AML-193 (cell line): ENCODE results near the gene ZBTB46.

Experiments used
- DNase-seq, 2 experiments: peaks; one replicate each; lab custom pipeline; 2025; lab: John Stamatoyannopoulos, UW

Gene ZBTB46

GRCh38 chr20:63704749-63705117 is 126.3 kb downstream of the ZBTB46 start:
- no peak for DNase-seq

DNA sequence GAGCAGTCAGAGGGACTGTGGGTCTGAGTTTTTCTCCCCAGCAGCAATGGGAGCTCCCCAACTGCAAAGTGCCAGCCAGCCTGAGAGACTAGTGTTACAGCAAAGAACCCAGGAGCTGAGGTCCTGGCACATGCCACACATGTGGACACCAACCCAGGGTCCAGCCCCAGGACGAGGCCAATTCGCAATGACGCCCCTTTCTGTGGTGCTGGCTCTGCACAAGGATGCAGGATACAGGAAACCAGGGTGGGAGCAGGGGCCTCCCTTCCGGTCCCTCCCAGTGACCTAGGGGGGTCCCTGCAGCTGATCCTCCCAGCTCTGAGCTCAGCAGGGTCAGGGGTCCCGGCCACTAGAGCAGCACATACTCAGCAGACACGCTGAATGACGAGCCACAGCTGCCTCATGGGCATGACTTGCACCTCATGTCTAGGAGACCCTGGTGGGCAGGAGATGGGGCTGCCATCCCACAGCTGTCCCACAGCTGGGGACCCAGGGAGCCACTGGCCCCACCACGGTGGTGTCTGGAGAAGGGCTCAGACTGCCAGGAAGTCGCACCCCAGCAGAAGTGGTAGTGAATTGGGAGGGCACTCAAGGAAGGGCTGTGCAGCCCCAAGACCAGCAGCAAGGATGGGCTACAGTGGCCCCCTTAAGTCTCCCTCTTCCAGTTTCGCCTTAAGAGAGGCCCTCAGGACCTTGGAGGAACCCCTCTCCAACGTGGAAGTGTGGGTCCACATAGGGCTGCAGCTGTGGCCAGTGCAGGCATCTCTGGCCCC is 126.9 kb downstream of the ZBTB46 start:
- no peak for DNase-seq

DNA sequence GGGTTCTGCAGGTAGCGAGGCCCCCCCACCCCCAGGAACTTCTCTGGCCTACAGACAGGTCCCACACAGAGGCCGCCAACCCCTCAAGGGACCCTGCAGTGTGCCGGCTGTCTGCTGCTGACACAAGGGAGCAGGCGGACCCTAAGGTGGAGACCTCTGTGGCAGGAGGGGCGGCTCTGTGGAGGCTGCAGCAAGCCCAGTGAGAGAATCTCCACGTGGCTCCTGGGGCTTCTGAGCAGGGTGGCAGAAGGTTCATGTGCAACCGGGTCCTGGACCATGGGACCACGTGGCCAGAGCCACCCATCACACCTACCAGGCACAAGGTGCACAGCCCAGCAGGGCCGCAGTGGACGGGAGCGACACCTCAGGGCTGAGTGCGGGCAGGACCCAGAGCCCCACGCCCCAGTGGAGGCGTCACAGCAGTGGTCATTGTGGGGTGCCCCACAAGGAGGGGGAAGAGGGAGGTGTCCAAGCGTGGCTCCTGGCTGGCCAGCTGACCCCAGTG is 127.5 kb downstream of the ZBTB46 start:
- DNase-seq: no peak

DNA sequence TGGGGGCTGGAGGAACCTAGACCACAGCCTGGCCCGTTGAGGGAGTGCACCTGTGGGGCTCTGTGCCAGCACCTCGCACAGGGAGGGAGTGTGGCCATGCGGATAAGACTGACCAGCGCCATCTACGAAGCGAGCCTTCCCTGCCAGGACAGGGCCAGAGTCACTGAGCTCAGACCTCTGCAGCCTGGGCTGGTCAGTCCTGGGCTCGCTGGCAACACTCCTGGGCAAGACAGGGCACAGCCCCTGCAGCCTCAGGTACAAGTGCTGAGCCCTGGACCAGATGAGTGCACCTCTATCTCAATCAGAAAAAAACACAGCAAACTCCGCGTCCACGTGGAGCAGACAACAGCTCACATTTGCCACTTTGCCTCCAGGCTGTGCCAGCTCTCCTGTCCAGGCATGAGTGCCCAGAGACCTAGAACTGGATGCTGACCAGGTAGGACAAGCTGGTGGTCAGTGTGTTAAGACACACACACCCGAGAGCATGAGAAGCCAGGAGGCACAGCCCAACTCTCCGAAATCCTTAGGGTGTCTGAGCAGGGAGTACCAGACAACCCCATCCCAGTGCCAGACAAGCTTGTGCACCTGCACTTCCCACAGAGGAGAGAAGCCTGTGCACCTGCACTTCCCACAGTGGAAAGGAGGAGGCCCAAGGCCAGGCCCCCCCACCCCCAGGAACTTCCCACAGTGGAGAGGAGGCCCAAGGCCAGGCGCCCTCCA is 128.2 kb downstream of the ZBTB46 start:
- DNase-seq: no peak

DNA sequence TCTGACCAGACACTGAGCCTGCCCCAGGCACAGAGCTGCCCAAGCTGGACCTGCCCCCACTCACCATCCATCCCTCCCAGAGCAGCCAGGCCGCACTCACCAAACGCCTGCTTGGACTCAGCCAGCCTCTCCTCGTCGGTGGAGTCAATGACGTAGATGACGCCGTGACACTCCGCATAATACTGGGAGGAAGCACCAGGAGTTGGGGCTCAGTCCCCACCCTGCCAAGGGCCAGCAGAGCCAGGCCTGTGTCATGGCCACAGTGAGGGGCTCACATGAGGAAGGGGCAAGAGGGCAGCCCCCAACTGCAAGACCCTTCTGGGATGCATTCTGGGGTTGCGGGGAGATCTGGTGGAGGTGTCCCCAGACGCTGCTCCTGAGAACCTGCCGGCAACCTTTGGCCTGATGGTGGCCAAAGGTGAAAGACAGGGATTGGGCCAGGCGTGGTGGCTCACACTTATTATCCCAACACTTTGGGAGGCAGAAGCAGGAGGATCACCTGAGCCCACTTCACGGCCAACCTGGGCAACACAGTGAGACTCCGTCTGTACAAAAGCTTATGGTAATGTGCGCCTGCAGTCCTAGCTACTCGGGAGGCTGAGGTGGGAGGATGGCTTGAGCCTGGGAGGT is 128.9 kb downstream of the ZBTB46 start:
- no peak for DNase-seq

DNA sequence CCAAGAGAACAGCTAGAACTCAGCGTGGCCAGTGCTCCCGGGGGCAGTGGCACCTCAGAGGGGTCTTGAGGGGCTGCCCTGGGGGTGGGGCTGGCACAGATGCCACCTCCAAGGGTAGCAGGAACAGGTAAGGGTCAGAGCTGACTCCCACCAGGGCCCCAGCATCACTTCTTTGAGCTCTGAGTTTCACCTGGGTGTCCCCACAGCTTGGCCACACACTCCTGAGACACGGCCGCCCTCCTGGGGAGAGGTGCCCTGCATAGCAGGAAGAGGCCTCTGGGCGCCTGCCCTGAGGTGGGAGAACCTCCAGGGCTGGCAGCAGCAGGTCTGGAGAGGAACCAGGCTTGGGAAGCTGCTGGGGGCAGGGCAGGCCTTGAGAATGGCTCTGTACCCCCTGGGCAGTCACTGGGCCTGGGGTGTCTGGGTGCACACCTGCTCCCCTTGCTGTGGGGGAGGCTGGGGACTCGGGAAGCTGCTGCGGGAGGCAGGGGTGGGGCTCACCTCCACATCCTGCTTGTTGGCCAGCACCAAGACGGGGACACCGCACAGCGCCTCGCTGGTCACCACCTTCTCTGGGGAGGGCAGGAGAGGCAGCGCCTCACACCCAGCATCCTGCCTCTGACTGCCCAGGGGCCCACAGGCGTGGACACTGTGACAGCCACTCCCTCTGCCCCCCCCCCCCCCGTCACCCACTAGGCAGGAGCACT is 129.6 kb downstream of the ZBTB46 start:
- no peak for DNase-seq

GRCh38 chr20:63701051-63701328 is 130.1 kb downstream of the ZBTB46 start:
- no peak for DNase-seq

DNA sequence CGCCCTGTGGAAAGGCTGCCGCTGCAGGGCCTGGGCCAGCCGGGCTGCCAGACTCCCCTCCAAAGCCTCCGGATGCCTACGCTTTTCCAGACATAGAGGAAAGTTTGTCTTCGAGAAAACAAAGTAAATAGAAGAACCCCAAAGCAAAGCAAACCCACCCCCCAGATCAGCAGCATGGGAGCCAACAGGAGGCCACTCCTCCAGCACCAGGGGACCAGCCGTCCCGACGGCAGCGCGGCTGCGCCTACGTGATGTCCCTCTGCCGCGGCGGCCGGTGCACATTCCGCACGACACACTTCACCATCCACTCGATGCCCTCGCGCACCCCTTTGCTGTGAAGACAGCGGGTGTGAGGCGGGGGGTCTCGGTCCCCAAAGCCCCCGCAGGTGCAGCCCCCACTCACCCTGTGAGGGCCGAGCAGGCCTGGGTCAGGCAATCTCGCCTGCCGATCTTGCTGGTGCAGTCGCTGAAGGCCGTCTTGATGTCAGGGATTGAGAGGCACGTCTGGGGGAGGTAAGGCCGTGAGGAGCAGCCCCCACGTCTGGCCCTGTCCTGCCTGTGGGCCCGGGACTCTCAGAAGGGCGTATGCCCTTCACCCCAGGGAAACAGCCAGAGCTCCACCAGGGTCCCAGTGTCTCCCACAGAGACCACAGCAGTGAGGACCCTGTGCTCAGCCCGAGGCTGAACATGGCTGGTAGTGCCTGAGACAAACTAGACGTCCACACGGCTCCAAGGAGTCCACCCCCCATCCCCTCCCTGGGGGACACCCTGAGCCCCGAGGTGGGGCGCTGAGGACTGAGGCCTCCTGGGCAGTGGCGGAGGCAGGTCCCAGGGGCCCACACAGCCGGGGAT is 130.6 kb downstream of the ZBTB46 start:
- DNase-seq: no peak

- DNase-seq: no peak
Observed at GRCh38 chr20:63699466-63700198, 131.4 kb downstream of the ZBTB46 start.

DNA sequence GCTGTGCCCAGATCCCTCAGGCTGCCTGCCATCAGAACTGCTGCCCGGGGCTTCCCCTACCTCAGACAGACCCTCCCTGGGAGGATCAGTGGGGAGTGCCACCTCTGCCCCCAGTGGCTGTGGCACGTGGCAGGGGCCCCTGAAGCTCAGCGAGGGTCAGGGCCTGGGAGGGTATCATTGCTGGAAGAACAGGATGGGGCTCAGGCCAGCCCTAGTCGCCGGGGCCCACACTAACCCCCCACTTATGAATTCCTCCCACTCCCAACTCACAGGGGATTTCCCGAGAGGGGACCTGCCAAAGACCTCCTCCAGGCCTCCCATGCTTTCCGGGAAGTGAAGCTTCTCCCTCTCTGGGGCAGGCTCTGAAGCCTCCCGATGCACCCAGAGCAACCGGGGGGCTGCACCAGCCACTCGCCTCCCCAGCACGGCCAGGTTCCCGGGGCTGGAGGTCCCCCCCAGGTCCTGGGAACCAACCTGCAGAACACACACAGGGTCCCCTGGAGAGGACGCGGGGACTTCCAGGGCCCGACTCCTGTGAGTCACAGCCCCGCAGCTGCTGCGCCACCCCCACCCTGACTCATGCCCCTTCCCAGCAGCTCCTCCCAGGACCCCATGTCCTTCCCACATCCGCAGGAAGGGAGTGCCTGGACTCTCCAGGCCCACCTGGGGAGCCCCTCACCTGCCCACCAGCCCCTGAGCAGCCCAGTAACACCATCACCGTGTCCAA is 132.2 kb downstream of the ZBTB46 start:
- DNase-seq: no peak

DNA sequence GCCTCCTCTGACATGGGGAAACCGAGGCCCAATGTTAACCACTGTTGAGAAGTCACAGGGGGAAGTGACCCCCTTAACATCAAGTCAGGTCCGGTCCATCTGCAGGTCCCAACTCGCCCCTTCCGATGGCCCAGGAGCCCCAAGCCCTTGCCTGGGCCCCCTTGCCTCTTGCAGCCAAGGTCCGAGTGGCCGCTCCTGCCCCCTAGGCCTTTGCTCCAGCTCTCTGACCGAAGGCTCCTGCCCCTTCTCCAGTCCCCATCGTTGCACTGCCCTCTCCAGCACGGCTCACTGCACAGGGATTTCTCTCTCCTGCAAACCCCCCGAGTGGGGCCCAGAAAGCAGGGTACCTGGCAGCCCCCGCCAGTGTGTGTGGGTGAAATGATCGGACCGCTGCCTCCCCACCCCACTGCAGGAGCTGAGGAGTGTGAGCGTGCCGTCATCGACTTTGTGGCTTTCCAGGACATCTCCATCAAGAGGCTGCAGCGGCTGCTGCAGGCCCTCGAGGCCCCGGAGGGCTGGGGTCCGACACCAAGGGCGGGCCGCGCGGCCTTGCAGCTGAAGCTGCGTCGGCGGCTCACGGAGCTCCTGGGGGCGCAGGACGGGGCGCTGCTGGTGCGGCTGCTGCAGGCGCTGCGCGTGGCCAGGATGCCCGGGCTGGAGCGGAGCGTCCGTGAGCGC is 133.1 kb downstream of the ZBTB46 start:
- DNase-seq: no peak

GRCh38 chr20:63697357-63697867 is 133.7 kb downstream of the ZBTB46 start:
- DNase-seq: no peak

DNA sequence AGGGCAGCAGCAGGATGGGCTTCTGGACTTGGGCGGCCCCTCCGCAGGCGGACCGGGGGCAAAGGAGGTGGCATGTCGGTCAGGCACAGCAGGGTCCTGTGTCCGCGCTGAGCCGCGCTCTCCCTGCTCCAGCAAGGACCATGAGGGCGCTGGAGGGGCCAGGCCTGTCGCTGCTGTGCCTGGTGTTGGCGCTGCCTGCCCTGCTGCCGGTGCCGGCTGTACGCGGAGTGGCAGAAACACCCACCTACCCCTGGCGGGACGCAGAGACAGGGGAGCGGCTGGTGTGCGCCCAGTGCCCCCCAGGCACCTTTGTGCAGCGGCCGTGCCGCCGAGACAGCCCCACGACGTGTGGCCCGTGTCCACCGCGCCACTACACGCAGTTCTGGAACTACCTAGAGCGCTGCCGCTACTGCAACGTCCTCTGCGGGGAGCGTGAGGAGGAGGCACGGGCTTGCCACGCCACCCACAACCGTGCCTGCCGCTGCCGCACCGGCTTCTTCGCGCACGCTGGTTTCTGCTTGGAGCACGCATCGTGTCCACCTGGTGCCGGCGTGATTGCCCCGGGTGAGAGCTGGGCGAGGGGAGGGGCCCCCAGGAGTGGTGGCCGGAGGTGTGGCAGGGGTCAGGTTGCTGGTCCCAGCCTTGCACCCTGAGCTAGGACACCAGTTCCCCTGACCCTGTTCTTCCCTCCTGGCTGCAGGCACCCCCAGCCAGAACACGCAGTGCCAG is 134.3 kb downstream of the ZBTB46 start, which contains the start of gene TNFRSF6B:
TSS of gene TNFRSF6B (plus strand) at position 25 of the 729 bp plus-strand sequence. CDS start at position 141, 116 bp downstream.
- no peak for DNase-seq

- DNase-seq: no peak
Observed at GRCh38 chr20:63696306-63696627, 134.8 kb downstream of the ZBTB46 start.

GRCh38 chr20:63695424-63696305 is 135.4 kb downstream of the ZBTB46 start:
- no peak for DNase-seq

- no peak for DNase-seq
Observed at GRCh38 chr20:63694584-63695423, 136.3 kb downstream of the ZBTB46 start.
